CD4-positive, alpha-beta T cell treated with Interleukin-21 for 1 hour (primary cell): ENCODE measurements around the gene SLCO2B1.

Source experiments
- DNase-seq: peaks from one replicate; pipeline ENCODE4 v3.0.0-alpha.2; 2020

Gene SLCO2B1

DNA sequence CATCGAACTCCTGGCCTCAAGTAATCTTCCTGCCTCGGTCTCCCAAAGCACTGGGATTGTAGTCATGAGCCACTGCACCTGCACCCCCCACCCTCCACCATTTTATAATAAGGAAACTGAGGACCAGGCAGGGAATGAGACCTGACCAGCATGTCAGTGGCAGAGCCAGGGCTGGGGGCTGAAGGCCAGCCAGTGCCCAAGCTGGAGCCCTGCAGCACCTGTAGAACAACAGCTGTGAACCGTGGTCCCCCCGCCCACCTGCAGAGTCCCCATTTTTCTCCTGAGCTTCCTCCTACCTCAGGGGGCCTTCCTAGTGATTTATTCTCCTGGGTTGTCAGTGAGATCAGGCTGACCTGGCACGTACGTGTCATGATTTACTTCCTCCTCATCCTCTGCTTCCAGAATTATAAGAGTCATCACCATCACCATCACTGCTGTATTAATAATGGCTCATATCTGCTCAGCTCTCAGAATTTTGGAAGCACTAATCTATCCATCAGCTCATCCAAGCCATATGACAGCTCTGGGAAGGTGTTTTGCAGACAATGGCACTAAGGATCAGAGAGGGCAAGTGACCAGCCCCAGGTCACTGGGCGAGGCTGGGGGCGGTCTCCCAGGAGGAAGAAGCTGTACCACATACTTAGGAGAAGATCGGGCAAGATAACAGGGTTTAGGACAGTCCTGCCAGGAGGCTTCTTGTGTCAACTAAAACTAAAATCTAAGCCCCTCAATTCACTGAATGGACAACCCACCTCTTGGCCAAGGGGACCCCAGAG, 5.5 kb upstream of the SLCO2B1 start:
- DNase-seq, result no peak

DNA sequence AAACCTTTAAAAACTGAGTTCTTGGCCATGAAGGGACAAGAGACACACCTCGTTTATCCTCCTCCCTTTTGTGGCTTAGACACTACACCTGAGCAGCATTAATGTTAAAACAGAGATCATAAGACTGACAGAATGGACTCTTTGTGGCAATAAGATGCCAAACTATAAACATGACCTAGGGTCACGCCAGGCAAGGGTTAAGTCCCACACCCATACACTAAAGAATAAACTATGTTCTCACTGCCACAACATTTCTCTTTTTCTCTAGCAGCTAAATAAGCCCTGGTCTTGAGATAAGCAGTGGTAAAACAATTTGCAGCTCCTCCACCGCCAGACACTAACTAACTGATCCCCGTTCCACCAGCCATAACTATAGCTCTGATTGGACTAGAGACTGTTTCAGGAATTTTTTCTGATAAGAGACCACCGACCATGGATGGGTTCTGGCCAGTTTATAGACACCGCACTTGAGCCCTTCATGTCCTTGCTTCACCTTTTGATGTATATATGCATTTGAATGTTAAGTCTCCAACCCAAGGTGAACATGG, 4.9 kb upstream of the SLCO2B1 start:
- no peak for DNase-seq

DNA sequence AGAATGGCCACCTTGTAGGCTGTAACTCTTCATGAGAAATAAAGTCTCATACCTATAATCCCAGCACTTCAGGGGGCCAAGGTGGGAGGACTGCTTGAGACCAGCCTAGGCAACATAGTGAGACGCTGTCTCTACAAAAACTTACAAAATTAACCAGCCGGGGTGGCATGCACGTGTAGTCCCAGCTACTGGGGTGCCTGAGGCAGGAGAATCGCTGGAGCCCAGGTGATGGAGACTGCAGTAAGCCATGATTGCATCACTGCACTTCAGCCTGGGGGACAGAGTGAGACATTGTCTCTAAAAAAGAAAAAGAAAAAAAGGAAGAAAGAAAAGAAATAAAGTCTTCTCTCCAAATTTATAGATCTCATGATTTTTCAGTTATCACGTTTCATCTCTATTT, 4.2 kb upstream of the SLCO2B1 start:
- no peak for DNase-seq

DNA sequence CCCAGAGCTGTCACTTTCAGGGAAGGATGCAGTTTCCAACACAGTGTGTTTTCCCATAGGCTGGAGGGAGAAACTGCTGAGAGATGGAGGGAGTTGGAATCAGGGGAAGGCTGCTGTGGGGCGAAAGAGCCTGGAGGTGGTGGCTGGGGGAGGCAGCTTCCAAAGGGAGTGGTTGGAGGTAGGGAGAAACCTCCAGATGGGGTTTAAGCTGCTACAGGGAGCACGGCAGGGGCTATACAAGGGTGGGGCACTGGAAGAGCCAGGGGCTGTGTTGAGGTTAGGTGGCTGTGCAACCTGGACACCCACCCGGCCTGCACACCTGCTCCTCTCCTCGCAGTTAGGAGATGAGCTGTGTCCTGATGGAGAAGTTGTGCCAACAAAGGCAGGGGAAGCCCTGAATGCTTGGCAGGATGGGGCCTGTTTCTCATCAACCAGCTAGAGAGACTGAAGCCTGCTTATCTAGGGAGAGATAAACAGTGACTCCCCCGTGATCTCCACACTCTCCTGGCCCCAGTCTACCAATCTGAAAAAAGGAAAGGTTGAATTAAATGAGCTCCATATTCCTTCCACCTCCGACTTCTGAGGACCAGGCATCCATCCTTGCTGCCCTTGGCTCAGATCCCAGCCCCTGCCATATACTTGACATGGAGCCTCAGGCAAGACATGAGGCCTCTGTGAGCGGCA, 3.6 kb upstream of the SLCO2B1 start:
- no peak for DNase-seq

DNA sequence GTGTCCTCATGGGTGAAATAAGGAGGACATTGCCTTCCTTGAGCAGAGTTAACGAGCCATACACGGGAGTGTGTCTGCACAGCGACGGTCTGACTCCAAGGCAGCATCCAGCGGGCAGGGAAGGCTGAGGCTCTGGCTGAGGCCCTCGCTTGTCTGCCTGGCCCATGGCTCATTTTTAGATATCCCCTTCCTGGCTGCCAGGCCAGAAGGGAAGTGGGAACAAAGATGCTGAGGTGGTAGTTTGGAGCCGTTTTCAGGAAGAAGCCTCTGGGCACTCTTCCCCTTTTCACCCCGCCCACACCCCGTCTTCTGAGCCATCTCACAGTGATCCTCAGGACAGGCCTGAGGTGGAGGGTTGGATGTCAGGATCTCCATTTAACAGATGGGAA, 3.0 kb upstream of the SLCO2B1 start:
- no peak for DNase-seq

DNA sequence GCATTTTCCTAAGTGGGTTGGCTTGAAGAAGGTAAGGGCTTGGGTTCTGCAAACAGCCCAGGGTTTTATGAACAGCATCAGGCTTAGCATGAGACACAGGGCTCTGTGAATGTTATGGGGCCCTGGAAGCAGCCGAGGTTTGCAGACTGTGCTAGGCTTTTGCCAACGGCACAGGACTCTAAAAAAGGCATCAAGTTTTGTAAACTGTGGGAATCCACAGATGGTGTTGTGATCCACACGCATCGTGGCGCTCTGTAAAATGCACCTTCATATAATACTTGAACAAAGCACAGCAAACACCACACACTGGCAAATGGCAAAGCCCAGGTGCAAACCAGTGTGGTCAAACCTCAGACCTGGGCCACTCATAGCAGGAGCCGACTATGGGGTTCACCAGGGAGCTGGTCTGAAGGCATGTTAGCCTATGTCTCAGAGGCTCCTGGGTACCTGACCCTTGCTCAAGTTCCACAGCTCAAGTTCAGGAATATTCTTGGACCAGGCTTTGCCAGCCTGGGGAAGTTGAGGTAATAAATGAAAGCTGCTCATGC, 2.4 kb upstream of the SLCO2B1 start:
- DNase-seq, result no peak

DNA sequence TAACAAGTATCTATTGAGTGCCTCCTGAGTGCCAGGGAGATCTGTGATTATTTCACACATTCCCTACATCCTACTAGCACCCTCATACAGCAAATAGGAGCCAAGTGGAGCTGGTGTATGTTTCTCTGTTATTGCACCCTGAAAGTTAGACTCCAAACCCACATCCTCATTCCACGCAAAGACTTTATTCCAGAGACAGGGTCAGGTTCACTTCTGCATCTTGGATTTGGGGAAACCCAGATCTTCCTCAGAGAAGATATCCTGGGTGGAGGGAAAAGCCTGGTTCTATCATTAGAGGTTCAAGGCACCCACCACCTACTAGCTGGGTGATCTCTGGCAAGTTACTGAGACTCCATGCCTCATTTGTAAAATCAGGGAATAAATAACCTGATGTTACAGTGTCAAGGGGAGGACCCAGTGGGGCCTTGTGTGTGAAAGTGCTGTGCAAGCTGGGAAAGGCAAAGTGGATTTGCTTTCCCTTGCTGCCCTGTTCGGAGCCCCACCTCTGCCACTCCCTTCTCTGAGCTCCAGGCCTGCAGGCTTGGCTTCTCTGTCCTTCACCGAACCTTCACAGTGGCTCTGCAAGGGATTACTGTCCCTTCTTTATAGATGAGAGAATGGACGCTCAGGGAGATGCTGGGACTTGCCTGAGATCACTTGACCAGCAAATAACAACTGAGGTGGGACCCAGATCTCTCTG, 991 bp upstream of the SLCO2B1 start:
- DNase-seq, result no peak

DNA sequence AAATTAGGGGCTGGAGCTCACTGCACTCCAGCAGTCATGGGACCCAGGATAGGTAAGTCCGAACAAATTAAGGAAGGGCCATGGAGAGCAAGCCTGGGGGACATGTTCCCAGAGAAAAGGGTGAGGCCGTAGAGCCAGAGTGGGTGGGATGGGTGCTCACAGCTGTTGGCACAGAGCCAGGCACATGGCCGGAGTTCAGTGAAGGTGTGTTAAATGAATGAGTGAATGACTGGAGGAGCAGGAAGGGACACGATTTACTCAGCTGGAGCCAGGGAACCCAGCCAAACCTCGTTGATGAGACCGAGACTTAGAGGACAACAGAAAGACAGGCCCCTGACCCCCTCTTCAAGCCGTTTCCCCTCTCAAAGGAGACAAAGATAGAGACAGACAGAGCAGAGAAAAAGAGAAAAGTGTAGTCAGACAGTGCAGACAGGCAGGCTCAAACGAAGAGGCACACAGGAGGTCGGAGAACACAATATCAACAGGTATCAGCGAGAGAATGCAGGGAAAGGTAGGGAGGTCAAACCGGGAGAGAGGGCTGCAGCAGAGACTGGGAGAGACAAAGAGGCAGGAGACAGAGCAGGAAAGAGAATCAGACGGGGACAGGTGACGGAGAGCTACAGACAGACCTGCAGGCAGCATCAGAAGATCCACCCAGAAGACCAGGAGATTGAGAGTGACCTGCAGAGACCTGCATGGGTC, 590 bp downstream of the SLCO2B1 start:
- no peak for DNase-seq

DNA sequence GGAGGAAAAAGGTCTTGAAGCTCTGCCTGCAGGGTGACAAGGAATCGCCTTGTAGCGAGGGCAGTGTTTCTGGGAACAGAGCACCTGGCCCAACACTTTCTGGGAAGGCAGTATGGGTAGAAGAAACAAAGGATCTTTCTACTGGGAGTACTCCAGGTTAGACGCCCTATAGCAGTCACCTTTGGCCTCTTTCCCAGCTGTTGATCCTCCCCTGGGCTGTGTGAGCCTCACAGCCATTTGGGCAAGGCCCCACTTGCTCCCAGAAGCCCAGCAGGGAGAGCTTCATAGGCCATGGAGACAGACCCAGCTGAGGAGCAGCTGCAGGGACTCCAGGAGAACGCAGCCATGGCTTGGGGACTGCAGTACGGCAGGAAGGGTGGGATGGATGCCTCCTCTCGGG, 1.2 kb downstream of the SLCO2B1 start:
- no peak for DNase-seq

DNA sequence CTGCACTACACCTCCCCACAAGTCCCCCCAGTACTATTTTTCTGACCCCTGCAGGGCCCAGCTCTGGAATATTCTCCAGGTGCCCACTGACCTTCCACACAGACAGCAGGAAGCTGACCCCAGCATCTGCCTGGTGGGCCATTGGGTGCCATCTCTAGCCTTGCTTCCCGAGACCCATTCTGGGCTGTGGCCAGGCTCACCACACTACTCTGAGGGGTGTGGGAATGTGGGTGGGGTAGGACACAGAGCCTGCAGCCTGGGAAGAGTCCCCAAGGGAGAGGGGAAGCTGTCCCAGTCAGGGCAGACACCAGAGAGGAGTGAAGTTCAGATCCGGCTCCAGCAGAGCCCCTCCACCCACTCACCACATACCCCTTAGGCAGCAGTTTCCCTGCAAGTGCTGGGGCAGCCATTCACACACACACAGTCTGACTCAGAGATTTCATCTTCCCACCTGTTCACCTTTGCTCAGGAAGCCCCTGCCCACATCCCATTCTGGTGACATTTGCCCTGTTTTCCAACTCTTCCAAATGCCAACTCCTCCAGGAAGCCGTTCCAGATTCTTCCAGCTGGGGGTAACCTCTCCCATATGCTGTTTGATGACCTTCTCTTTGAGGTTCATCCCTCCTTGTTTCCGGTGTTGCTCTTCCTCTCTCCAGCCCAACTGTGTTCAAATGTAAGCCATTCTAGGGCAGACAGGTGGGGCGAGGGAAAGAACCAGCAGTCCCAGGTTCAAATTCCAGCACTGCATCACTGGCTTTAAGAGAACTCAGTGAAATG, 1.9 kb downstream of the SLCO2B1 start:
- no peak for DNase-seq

DNA sequence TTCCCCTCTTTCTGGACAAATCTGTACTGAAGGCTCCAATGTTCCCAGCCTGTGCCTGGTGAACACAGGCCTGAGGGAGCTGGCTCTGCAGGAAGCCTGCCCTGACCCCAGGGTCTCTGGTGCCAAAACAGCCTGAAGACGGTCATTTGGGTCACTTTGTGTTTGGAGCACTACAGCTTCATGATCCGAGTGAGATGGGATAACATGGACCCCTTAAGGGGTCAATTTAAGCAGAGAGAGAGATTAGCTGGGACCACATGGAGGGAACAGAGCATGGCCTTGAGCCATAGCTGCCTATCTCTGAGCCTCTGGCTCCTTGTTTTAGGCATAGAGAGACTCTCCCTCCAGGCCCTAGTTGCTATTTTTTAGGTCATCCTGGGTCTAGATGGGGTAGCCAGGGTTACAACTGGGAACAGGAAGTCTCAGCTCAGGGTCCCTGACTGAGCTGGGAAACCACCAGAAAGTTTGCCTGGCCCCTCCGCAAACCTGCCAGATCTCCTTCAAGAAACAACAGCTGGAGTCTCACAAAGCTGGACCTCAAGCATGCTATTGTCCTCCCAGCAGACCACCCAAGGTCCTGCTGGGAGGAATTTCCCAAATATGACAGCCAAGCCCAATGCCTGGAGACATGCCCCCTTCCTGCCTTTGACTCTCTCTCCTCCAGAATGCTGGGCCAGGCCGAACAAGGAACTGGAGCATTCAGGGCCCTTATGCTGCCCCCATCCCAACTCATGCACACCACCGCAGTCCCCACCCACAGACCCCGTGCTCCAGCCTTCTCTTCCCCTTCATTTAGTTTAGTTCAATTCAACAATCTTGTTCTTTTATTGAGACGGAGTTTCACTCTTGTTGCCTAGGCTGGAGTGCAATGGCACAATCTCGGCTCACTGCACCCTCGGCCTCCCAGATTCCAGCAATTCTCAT, 4.0 kb downstream of the SLCO2B1 start:
- no peak for DNase-seq

DNA sequence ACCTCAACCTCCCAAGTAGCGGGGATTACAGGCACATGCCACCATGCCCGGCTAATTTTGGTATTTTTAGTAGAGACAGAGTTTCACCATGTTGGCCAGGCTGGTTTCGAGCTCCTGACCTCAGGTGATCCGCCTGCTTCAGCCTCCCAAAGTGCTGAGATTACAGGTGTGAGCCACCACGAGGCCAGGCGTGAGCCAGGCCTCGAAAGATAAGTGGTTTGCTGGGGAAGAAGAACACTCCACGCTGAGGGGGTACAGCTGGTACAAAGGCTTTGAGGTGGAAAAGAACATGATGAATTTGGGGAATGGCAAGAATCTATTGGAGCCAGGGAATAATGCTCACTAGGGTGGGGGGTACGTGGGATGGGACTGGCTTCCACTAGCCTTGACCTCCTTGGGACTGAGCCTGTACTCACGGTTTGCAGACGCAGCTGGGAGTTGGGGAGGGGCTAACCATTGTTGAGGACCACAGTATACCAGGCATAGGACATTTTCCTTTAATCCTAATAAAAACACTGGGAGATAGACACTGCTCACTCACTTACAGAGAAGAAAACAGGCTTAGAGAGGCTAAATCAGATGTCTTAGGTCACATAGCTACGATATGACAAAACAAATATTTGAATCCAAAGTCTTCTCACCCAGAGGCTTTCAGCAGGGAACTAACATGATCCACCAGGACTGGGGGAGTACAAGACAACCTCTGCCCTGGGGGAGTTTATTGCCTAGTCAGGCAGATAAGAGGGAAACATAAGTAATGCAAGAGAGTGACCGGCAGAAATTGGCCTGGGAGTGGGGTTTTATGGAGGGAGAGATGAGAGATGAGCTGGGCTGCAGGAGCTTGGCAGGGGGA, 4.9 kb downstream of the SLCO2B1 start:
- no peak for DNase-seq

DNA sequence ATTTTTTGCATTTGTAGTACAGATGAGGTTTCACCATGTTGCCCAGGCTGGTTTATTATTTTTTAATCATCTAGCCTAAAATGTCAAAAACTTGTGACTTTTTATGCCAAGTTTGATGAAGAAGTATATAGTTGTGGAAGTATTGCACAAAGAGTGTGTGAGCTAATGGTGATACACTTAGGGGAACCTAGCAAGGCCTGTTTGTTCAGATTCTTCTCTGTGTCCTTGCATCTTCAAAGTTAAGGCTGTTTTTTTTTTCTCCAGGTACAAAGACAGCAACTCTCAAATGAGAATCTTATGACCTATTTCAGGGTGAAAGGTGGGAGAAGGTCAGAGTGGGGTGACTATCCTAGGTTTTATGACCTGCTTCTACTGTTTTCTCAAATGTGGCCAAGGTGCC, 7.3 kb downstream of the SLCO2B1 start:
- DNase-seq, result no peak

DNA sequence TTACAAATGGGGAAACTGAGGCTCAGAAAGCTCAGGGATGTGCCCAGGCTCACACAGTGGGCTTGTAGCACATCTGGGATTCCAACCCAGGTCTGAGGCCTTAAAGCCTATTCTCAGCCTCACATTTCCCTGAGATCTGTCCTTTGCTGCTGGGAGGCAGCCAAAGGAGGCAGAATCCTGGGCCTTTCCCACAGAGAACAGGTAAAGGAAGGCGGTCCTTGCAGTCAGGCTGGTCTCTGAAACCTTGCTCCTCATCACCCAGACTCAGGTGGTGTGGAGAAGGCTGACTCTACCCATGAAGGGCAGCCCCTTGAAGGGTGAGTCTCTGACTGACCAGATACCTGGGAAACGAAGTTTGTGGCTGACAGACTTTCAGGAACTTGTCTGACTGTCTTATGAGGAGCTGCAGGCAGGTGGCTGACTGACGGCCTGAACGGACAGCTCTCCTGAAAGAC, 7.8 kb downstream of the SLCO2B1 start:
- DNase-seq, result no peak

DNA sequence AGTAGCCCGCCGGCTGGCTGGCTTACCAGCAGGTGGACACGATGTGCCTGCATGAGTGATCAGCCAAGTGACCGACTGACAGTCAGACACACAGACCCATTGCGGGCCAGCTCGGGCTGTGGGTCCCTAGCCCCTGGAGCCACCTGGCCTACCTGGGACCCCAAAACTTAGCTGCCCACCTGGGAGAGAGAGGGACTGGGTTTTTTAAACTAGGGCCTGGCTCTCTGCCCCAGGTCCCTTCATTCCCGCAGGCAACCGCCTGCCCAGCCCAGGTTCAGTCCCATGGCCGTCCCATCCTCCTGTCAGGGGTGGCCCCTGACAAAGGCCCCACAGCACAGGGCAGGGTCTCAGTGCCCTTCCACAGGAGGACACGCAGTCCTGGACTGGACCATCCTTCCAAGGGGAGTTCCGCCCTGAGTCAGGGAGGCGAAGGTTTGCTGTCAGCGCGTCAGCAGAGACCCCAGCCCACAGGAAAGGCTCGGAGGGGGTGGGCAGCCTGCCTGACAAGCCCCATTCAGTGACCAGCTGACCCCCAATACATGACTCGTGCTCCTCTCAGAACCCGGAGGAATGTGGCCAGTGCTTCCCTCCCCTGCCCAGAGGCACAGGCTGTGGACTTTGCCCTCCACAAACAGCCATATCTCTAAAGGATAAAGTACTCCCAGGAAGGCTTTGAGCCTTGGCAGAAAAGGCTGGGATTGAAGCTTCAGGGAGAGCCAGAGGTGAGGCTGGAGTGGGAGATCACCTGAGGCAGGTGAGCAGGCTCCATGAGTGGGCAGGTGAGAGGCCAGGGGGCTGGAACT, 8.4 kb downstream of the SLCO2B1 start:
- no peak for DNase-seq

DNA sequence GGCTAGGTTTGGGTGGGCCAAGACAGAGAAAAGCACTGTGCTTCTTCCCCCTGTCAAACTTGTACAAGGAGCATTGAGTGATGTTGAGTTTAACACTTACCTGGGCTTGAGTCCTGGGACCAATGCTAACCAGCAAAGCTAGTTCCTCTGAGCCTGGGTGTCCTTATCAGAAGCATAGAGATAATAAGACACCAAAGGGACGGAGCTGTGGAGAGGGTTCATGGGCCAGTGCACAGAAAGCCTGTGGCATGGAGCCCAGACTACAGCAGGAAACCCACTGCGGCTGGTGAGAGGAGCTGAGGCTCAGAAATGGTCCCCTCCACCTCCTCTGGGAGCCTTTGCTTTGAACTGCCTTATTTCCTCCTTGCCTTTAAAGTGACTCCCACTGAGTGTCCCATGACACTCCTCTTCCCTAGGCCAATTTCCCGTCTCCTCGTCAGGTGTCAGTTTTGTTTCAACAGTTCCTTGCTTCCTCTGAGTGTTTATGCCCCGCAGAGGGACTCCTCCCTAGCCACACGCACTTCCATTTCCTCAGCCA, 9.4 kb downstream of the SLCO2B1 start:
- DNase-seq, result no peak

DNA sequence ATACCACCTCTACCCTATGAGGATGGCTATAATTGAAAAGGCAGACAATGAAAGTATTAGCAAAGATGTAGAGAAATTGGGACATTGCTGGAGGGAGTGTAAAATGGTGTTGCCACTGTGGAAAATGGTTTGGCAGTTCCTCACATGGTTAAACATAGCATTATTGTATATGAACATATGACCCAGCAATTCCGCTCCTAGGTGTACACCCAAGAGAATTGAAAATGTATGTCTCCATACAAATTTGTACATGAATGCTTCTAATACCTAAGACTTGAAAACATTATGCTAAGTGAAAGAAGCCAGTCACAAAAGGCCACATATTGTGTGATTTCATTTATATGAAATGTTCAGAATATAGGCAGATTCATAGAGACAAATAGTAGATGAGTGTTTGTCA, 10.0 kb downstream of the SLCO2B1 start:
- DNase-seq, result no peak

DNA sequence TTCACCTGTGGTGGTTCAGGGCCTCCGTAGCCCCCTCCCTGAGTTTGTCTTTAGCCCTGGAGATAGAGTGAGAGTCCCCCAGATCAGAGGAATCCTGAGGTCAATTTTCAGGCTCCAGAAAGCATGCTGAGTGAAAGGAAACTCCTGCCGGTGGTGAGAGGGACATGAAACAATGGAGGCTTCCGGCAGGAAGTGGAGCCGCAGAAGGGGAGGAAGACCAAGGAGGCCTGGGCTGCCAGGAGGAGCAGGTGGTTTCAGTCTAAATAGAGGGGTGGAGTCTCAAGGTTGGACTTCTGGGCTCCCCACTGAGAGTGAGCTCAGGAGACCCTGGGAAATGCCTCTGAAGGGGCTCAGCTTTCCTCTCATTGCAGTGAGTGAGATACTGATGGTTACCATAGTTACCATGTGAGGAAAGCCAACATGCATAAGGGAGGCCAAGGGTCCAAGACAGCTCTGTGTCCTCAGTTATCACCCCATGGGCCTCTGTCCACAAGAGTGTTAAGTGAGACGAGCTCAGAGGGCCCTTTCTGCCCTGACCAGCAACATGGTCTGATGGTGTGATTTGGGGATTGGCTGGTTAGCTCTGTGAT, 10.7 kb downstream of the SLCO2B1 start:
- DNase-seq, result no peak
